ENCODE data around the gene CHRDL2.

- no peak for TF ChIP-seq POLR2AphosphoS5 (IDR thresholded peaks at IDR 0.05; ENCODE audit: borderline replicate concordance, low read depth, low read length)
- TF ChIP-seq EZH2 (IDR thresholded peaks at IDR 0.05) = no peak
- TF ChIP-seq FOXP2 (optimal IDR thresholded peaks at IDR 0.05; ENCODE audit: control extremely low read depth, extremely low read length, insufficient read depth) = no peak
These were observed 15.6 kb upstream of the CHRDL2 start for GRCh38 chr11:74746868-74747267.
